H1 (cell line): ENCODE results near the gene TTI1.

Source experiments
- BACH1 ChIP-seq: IDR thresholded peaks from 2 replicates; pipeline ENCODE4 v1.6.1; 2012; ENCODE audit warnings: low read length, improper control_type of control experiment
- CREB1 ChIP-seq: IDR thresholded peaks from 2 replicates; pipeline ENCODE4 v1.6.1; 2012; ENCODE audit warnings: inconsistent platforms
- EP300 ChIP-seq, 2 experiments: IDR thresholded peaks; 1 replicate in 1 of 2; 2 replicates in 1 of 2; pipeline ENCODE4 v1.6.1; 2011 to 2012; ENCODE audit warnings: low read depth in 2 of 2, low read length in 2 of 2, mild to moderate bottlenecking in 2 of 2, borderline replicate concordance in 1 of 2, inconsistent platforms in 1 of 2, moderate library complexity in 1 of 2
- EZH2 ChIP-seq: fragments of 200-600 bp; sonication (generic); IDR thresholded peaks from 2 replicates; pipeline ENCODE4 v1.7.1; 2012; ENCODE audit warnings: low read depth, mild to moderate bottlenecking, moderate library complexity, low read length, inconsistent platforms; ENCODE audit not compliant: severe bottlenecking
- GABPA ChIP-seq: IDR thresholded peaks from 2 replicates; pipeline ENCODE4 v1.6.1; 2011; ENCODE audit warnings: mild to moderate bottlenecking, low read length, moderate library complexity, borderline replicate concordance; ENCODE audit not compliant: insufficient read depth
- POLR2AphosphoS5 ChIP-seq: IDR thresholded peaks from 2 replicates; pipeline ENCODE4 v1.6.1; 2011; ENCODE audit warnings: low read depth, low read length
- SAP30 ChIP-seq: fragments of 300-600 bp; sonication (generic); IDR thresholded peaks from 2 replicates; pipeline ENCODE4 v1.7.1; 2012; ENCODE audit warnings: low read length, moderate library complexity, mild to moderate bottlenecking, inconsistent platforms; ENCODE audit not compliant: insufficient read depth, insufficient replicate concordance
- TF ChIP-seq, protein P1 (sequence below), 3 experiments: IDR thresholded peaks; 1 replicate in 2 of 3; 2 replicates in 1 of 3; pipeline versions ENCODE4 v1.5.1 to v1.6.1; 2011; ENCODE audit warnings: low read length in 3 of 3, mild to moderate bottlenecking in 3 of 3, inconsistent platforms in 2 of 3, low read depth in 1 of 3, moderate library complexity in 1 of 3; ENCODE audit not compliant: insufficient read depth in 1 of 3; ENCODE audit errors: control extremely low read depth in 1 of 3

DNA sequence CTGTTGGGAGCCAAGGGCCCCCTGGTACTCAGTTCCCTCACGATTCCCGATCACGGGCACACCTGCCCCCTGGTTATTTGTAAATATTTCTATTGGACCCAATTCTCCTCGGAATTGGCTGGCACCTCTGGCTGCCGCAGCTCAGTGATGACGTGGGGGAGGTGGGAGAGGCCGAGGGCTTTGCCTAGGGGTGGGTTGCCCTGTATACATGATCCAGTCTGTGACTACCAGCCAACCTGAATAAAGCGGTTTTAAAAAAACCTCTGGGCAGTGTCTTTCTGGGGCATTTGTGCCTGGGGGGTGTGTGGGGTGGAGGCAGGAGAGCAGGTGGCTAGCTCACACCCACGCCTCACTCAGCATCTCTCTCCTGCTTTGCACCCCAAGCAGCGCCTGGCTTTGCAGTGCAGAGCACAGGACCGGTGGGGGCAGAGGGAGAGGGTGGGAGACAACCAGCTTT is 88.1 kb downstream of the TTI1 start:
- TF ChIP-seq, protein P1, sequence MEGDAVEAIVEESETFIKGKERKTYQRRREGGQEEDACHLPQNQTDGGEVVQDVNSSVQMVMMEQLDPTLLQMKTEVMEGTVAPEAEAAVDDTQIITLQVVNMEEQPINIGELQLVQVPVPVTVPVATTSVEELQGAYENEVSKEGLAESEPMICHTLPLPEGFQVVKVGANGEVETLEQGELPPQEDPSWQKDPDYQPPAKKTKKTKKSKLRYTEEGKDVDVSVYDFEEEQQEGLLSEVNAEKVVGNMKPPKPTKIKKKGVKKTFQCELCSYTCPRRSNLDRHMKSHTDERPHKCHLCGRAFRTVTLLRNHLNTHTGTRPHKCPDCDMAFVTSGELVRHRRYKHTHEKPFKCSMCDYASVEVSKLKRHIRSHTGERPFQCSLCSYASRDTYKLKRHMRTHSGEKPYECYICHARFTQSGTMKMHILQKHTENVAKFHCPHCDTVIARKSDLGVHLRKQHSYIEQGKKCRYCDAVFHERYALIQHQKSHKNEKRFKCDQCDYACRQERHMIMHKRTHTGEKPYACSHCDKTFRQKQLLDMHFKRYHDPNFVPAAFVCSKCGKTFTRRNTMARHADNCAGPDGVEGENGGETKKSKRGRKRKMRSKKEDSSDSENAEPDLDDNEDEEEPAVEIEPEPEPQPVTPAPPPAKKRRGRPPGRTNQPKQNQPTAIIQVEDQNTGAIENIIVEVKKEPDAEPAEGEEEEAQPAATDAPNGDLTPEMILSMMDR (IDR thresholded peaks at IDR 0.05; ENCODE audit: control extremely low read depth in 1 of 3, insufficient read depth in 1 of 3, low read depth in 1 of 3, low read length in 3 of 3): no peak
- TF ChIP-seq SAP30: no peak
- TF ChIP-seq BACH1: no peak
- no peak for TF ChIP-seq EZH2
- TF ChIP-seq CREB1: no peak
- TF ChIP-seq GABPA: no peak
- no peak for TF ChIP-seq POLR2AphosphoS5
- no peak for TF ChIP-seq EP300 (IDR thresholded peaks at IDR 0.05; ENCODE audit: borderline replicate concordance in 1 of 2, low read depth in 2 of 2, low read length in 2 of 2)
